ENCODE measurements around the gene GOLGA2. TPM values are rescaled to one million over a fixed set of nuclear protein-coding genes. Genes with fewer than 3 reads are reported as not detected.
"Not testable (repeated sequence)": the region's sequence is repeated elsewhere in the genome, so short reads cannot be mapped to it uniquely, and the experiment has no call there.

GOLGA2 gene
- total RNA-seq, 1 donor from 2014 or later: 50.4 TPM

DNA sequence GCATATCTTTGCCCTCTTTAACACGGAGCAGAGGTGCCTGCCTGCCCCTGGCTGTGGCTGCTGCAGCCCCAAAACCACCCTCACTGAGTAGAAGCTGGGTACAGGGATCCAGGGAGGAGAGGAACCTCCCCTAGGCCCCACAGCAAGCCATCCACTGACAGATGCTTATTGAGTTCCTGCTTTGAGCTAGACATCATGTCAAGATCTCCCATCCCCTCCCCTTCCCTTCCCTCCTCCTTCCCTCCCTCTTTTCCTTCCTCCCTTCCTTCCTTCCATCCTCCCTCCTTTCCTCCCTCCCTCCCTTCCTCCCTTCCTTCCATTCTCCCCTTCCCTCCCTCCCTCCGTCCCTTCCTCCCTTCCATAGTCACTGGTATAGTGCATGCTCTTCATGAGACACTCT is 29.3 kb downstream of the GOLGA2 start:
- Mint-ChIP-seq H3K27me3 (peaks cover 28% of the 10 kb centered on the region), H3K4me3 (no peak overlapping the region), H3K27ac (no peak overlapping the region), H3K9me3 (no peaks in the 10 kb centered on the region), H3K4me1 (peaks cover 17% of the 10 kb centered on the region), H3K36me3 (ENCODE audit: low read depth) (no peaks in the 10 kb centered on the region)
- no peak for DNase-seq
- intact Hi-C loops (cut with micrococcal nuclease): no loop called here

DNA sequence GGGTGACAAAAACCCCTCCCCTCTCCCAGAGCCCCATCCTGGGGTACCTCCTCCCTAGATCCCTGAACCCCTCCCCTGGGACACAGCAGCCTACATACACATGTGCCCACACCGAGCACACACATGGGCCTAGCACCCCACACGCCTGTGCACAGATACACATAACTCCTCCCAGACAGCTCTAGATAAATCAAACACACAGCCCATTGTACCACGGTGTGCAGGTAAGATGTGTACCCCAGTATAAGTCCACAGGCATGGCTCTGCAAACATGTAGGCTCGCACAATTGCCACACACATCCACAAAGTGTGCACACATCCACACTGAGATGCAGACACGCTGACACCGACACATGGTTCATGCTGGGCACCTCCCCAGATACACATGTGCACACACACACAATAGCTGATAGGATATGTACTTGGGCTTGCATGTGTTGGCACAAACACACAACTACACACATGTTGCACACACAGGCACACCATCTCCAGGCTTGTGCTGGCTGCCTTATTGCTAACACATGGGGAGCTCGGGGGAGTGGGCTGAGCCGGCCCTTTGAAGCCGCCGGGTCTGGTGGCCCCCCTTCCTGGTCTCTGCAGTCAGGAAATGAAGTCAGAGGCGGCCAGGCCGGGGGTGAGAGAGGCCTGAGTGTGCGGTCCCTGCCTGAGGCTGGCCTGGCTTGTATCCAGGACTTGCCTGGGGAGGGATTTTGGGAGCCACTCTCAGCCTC is 30.2 kb downstream of the GOLGA2 start:
- H3K4me1 Mint-ChIP-seq: peaks cover 14% of the 10 kb centered on the region
- peaks cover 25% of the 10 kb centered on the region for H3K27me3 Mint-ChIP-seq
- no peak for DNase-seq
- H3K4me3 Mint-ChIP-seq: no peak overlapping the region
- intact Hi-C loops (cut with micrococcal nuclease): no loop called here
- no peaks in the 10 kb centered on the region for H3K36me3 Mint-ChIP-seq (ENCODE audit: low read depth)
- no peaks in the 10 kb centered on the region for H3K9me3 Mint-ChIP-seq
- H3K27ac Mint-ChIP-seq: no peak overlapping the region

- no peaks in the 10 kb centered on the region for H3K9me3 Mint-ChIP-seq
- no peak overlapping the region for H3K4me3 Mint-ChIP-seq
- intact Hi-C loops (cut with micrococcal nuclease): no loop called here
- H3K27ac Mint-ChIP-seq: no peak overlapping the region
- H3K4me1 Mint-ChIP-seq: peaks cover 12% of the 10 kb centered on the region
- no peaks in the 10 kb centered on the region for H3K36me3 Mint-ChIP-seq (ENCODE audit: low read depth)
- peaks cover 23% of the 10 kb centered on the region for H3K27me3 Mint-ChIP-seq
- no peak for DNase-seq
Measured at GRCh38 chr9:128244837-128245231, 31.0 kb downstream of the GOLGA2 start.

- no peak for DNase-seq
- Mint-ChIP-seq H3K27ac (no peak overlapping the region), H3K27me3 (peaks cover 19% of the 10 kb centered on the region), H3K4me1 (peaks cover 8% of the 10 kb centered on the region), H3K36me3 (ENCODE audit: low read depth) (no peaks in the 10 kb centered on the region), H3K9me3 (no peaks in the 10 kb centered on the region), H3K4me3 (no peak overlapping the region)
- intact Hi-C loops (cut with micrococcal nuclease): no loop called here
Measured at GRCh38 chr9:128244091-128244836, 31.5 kb downstream of the GOLGA2 start.

DNA sequence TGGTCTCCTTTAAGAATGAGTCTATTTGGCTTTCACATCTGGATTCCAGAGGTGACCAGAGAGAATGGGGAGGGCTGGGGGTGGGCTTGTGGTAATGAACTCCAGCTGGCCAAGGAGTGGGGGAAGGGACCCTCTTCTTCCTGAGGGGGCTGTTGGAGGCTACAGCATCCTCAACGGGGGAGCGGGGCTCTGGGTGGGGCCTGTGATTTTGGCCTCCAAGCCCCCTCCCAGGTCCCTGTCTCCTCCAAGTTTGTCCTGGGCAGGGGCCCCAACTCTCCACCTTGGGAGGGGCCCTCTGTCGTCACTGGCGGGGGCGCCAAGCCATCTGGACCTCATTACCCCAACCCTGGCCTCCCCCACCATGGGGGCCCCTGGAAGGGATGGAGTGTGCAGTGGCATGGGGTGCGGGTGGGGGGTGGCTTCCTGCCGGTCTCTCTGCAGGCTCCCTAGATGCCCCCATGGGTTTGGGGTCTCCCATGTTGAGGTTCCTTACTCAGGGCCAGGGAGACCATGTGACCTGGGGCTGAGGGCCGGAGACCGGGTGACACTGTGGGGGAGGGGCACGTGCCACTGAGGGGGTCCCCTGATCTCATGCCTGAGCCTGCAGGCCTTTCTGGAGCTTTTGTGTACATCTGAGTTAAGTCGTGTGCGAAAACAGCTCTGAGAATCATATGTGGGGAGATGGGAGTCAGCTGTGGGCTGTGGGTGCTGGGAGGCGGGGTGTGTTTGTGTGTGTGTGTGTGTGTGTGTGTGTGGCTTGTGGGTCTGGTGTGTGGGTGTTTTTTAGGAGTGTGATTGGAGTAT is 32.4 kb downstream of the GOLGA2 start:
- DNase-seq: no peak
- no peaks in the 10 kb centered on the region for H3K36me3 Mint-ChIP-seq (ENCODE audit: low read depth)
- H3K27me3 Mint-ChIP-seq: peaks cover 19% of the 10 kb centered on the region
- no peaks in the 10 kb centered on the region for H3K9me3 Mint-ChIP-seq
- peaks cover 8% of the 10 kb centered on the region for H3K4me1 Mint-ChIP-seq
- intact Hi-C loops (cut with micrococcal nuclease): no loop called here
- H3K4me3 Mint-ChIP-seq: no peak overlapping the region
- H3K27ac Mint-ChIP-seq: no peak overlapping the region

GRCh38 chr9:128242828-128243214 is 33.0 kb downstream of the GOLGA2 start:
- H3K4me3 Mint-ChIP-seq: no peak overlapping the region
- H3K9me3 Mint-ChIP-seq: no peaks in the 10 kb centered on the region
- no peak for DNase-seq
- peaks cover 19% of the 10 kb centered on the region for H3K27me3 Mint-ChIP-seq
- H3K4me1 Mint-ChIP-seq: peaks cover 8% of the 10 kb centered on the region
- intact Hi-C loops (cut with micrococcal nuclease): no loop called here
- no peak overlapping the region for H3K27ac Mint-ChIP-seq
- H3K36me3 Mint-ChIP-seq (ENCODE audit: low read depth): no peaks in the 10 kb centered on the region

DNA sequence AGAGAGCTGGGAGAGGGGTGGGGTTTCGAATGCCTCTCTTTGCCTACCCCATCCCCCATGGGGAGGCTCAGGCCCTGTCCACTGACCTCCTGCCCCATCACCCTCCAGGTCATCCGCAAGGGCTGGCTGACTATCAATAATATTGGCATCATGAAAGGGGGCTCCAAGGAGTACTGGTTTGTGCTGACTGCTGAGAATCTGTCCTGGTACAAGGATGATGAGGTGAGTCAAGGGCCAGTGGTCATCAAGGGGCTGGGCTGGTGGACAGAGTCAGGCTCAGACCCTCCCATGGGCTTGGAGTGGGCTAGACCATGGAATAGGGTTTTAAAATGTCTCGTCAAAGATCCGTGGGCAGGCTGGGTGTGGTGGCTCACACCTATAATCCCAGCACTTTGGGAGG is 33.7 kb downstream of the GOLGA2 start:
- H3K27ac Mint-ChIP-seq: no peak overlapping the region
- H3K9me3 Mint-ChIP-seq: no peaks in the 10 kb centered on the region
- H3K4me1 Mint-ChIP-seq: peaks cover 8% of the 10 kb centered on the region
- intact Hi-C loops (cut with micrococcal nuclease): no loop called here
- DNase-seq: no peak
- H3K27me3 Mint-ChIP-seq: peaks cover 15% of the 10 kb centered on the region
- H3K4me3 Mint-ChIP-seq: no peak overlapping the region
- no peaks in the 10 kb centered on the region for H3K36me3 Mint-ChIP-seq (ENCODE audit: low read depth)

DNA sequence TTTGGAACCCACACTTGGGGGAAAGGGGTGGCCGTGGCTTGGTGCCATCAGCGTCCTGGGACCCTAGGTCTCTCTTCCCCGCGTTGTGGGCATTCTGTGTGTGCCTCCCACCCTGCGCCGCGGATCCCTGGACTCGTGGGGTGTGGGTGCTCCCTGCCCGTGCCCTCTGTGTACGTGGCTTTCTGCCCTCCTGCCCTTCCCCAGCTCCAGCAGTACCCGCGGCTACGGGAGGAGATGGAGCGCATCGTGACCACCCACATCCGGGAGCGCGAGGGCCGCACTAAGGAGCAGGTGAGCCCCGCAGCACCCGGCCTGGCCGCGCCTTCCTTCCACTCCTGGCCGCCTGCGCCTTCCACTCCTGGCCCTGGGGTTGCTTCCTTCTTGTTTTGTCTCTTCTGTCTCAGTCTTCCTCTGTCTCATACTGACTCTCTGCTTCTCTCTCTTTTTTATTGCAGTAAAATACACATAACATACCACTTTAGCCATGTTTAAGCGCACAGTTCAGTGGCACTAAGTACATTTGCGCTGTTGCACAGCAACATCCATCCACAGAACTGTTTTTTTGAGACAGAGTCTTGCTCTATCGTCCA is 41.9 kb downstream of the GOLGA2 start:
- H3K36me3 Mint-ChIP-seq (ENCODE audit: low read depth): no peaks in the 10 kb centered on the region
- no peaks in the 10 kb centered on the region for H3K4me1 Mint-ChIP-seq
- H3K9me3 Mint-ChIP-seq: no peaks in the 10 kb centered on the region
- intact Hi-C loops (cut with micrococcal nuclease): no loop called here
- no peak for DNase-seq
- no peak overlapping the region for H3K4me3 Mint-ChIP-seq
- H3K27ac Mint-ChIP-seq: no peak overlapping the region
- no peaks in the 10 kb centered on the region for H3K27me3 Mint-ChIP-seq

GRCh38 chr9:128232528-128233428 is 43.0 kb downstream of the GOLGA2 start:
- no peaks in the 10 kb centered on the region for H3K27me3 Mint-ChIP-seq

DNA sequence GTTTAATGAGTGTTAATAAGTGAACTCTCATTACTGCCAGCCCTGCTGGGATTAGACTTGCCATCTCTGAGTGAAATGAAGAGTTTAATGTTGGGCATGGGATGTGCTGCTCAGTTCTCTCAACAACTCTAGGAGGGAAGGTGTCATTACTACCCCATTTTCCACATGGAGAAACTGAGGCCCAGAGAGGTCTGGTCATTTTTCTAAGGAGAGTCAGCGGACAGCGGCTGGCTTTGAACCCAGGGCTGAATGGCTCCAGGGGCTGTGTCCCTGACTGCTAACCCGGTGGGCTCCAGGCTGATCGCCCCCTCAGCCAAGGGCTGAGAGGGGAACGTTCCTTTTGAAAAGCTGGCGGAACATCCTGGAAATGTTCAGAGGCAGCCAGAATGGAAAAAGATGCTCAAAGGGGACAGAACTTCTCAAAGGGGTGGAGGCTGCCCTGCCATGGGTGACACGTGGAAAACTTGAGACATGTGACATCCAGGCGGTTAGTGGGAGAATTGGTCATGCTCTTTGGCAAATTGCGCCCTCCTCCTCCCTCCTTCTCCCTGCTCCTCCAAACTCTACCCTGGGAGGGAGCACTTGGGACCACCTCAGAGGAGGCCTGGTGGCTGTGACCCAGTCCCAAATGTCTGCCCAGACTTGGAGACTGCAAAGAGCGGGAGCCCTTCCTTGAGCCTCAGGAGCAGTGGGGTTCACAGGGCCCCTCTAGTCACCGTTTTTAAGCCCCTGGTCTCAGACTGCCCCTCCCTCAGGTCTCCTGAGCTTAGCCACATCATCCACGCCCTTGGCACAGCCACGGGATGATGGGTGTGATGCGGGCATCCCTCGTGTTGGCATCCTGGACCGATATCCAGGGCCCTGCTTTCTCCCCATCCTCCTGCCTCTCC is 43.9 kb downstream of the GOLGA2 start:
- intact Hi-C loops (cut with micrococcal nuclease): no loop called here
- Mint-ChIP-seq H3K27me3 (no peaks in the 10 kb centered on the region), H3K4me3 (no peak overlapping the region), H3K4me1 (no peaks in the 10 kb centered on the region), H3K36me3 (ENCODE audit: low read depth) (no peaks in the 10 kb centered on the region), H3K9me3 (no peaks in the 10 kb centered on the region), H3K27ac (no peak overlapping the region)
- DNase-seq: no peak

More at GRCh38 chr9:128232528-128233428, 43.0 kb downstream of the GOLGA2 start:
- Mint-ChIP-seq H3K4me3 (no peak overlapping the region), H3K36me3 (ENCODE audit: low read depth) (no peaks in the 10 kb centered on the region), H3K27ac (no peak overlapping the region), H3K9me3 (no peaks in the 10 kb centered on the region), H3K4me1 (no peaks in the 10 kb centered on the region)
- intact Hi-C loops (cut with micrococcal nuclease): no loop called here
- DNase-seq: no peak

- intact Hi-C loops (cut with micrococcal nuclease); H3K4me1 Mint-ChIP-seq; H3K9me3 Mint-ChIP-seq; H3K27ac Mint-ChIP-seq; DNase-seq; H3K36me3 Mint-ChIP-seq (ENCODE audit: low read depth); H3K27me3 Mint-ChIP-seq; H3K4me3 Mint-ChIP-seq: not testable (repeated sequence)
Measured at GRCh38 chr9:128230897-128231296, 44.9 kb downstream of the GOLGA2 start.

GRCh38 chr9:128226412-128226801 is 49.4 kb downstream of the GOLGA2 start:
- intact Hi-C loops (cut with micrococcal nuclease): no loop called here
- no peaks in the 10 kb centered on the region for H3K36me3 Mint-ChIP-seq (ENCODE audit: low read depth)

More at GRCh38 chr9:128226412-128226801, 49.4 kb downstream of the GOLGA2 start:
- no peaks in the 10 kb centered on the region for H3K27me3 Mint-ChIP-seq
- H3K4me3 Mint-ChIP-seq: no peak overlapping the region
- no peaks in the 10 kb centered on the region for H3K9me3 Mint-ChIP-seq
- no peak for DNase-seq
- H3K4me1 Mint-ChIP-seq: no peaks in the 10 kb centered on the region
- H3K27ac Mint-ChIP-seq: no peak overlapping the region

All from activated CD4-positive, alpha-beta T cell treated with anti-CD3 and anti-CD28 coated beads, Interleukin-2, amount 10 ng/mL, durations not matched to agents 24 days and 14 days (primary cell).